Liver (tissue), 9 donors: ENCODE data around the gene RNF10. TPM values are rescaled to one million over a fixed set of nuclear protein-coding genes. Genes with fewer than 3 reads are reported as not detected.

Source experiments
- DNase-seq: peaks from one replicate; pipeline ENCODE4 v3.0.0-alpha.2; 2017; ENCODE audit warnings: low spot score
- H3K27ac ChIP-seq, 2 donors: one replicate each; pipeline ENCODE4 v1.7.0; 2013; ENCODE audit warnings: inconsistent platforms in 2 of 2, low read length in 2 of 2, control low read depth in 1 of 2, low read depth in 1 of 2, mild to moderate bottlenecking in 1 of 2
- H3K27me3 ChIP-seq, 4 donors: one replicate each; pipeline versions ENCODE4 v1.6.1 to v1.7.0; 2013; ENCODE audit warnings: low read length in 3 of 4, inconsistent platforms in 1 of 4, mild to moderate bottlenecking in 1 of 4, moderate library complexity in 1 of 4; ENCODE audit not compliant: control insufficient read depth in 4 of 4, insufficient read depth in 4 of 4
- H3K36me3 ChIP-seq, 4 donors: one replicate each; pipeline versions ENCODE4 v1.6.1 to v1.7.0; 2013; ENCODE audit warnings: low read length in 3 of 4, mild to moderate bottlenecking in 3 of 4, low read depth in 1 of 4, moderate library complexity in 1 of 4; ENCODE audit not compliant: control insufficient read depth in 4 of 4, insufficient read depth in 3 of 4
- H3K4me1 ChIP-seq, 4 donors: one replicate each; pipeline versions ENCODE4 v1.6.1 to v1.7.0; 2013; ENCODE audit warnings: low read length in 3 of 4, mild to moderate bottlenecking in 3 of 4, moderate library complexity in 1 of 4; ENCODE audit not compliant: control insufficient read depth in 4 of 4, insufficient read depth in 4 of 4
- H3K4me3 ChIP-seq, 3 donors: one replicate each; pipeline versions ENCODE4 v1.6.1 to v1.7.0; 2013; ENCODE audit warnings: low read length in 3 of 3, control low read depth in 1 of 3, low read depth in 1 of 3, mild to moderate bottlenecking in 1 of 3
- H3K9ac ChIP-seq, 2 donors: one replicate each; pipeline ENCODE4 v1.7.0; 2013; ENCODE audit warnings: low read length in 2 of 2, mild to moderate bottlenecking in 2 of 2, moderate library complexity in 2 of 2, control low read depth in 1 of 2, low read depth in 1 of 2
- H3K9me3 ChIP-seq, 4 donors: one replicate each; pipeline versions ENCODE4 v1.6.1 to v1.7.0; 2013; ENCODE audit warnings: low read length in 3 of 4; ENCODE audit not compliant: control insufficient read depth in 4 of 4
- ATF3 ChIP-seq: IDR thresholded peaks from 2 replicates; pipeline ENCODE4 v1.6.1; 2016; ENCODE audit warnings: antibody characterized with exemption
- CTCF ChIP-seq: fragments of 150-350 bp; IDR thresholded peaks from 2 replicates; pipeline ENCODE4 v1.5.1; 2017; ENCODE audit warnings: improper control_type of control experiment, low read depth, low read length; ENCODE audit not compliant: missing input control
- EGR1 ChIP-seq, 2 donors: IDR thresholded peaks; 2 replicates each; pipeline ENCODE4 v1.6.1; 2016 to 2018; ENCODE audit warnings: antibody characterized with exemption in 2 of 2, low read depth in 2 of 2
- FOXA1 ChIP-seq: IDR thresholded peaks from 2 replicates; pipeline ENCODE4 v1.6.1; 2016; ENCODE audit warnings: antibody characterized with exemption
- FOXA2 ChIP-seq: IDR thresholded peaks from 2 replicates; pipeline ENCODE4 v1.6.1; 2016; ENCODE audit warnings: antibody characterized with exemption
- GABPA ChIP-seq, 2 donors: IDR thresholded peaks in 1 of 2; conservative IDR thresholded peaks in 1 of 2; 2 replicates each; pipeline ENCODE4 v1.6.1; 2016; ENCODE audit warnings: antibody characterized with exemption in 2 of 2, mild to moderate bottlenecking in 1 of 2, moderate library complexity in 1 of 2
- HNF4A ChIP-seq, 2 donors: conservative IDR thresholded peaks; 2 replicates each; pipeline ENCODE4 v1.6.1; 2016; ENCODE audit warnings: antibody characterized with exemption in 2 of 2, mild to moderate bottlenecking in 2 of 2
- HNF4G ChIP-seq: IDR thresholded peaks from 2 replicates; pipeline ENCODE4 v1.6.1; 2016; ENCODE audit warnings: antibody characterized with exemption
- JUND ChIP-seq, 2 donors: IDR thresholded peaks; 2 replicates each; pipeline ENCODE4 v1.6.1; 2016; ENCODE audit warnings: antibody characterized with exemption in 2 of 2
- MAX ChIP-seq: IDR thresholded peaks from 2 replicates; pipeline ENCODE4 v1.6.1; 2016; ENCODE audit warnings: antibody characterized with exemption
- NR2F2 ChIP-seq: IDR thresholded peaks from 2 replicates; pipeline ENCODE4 v1.6.1; 2016; ENCODE audit warnings: antibody characterized with exemption
- RAD21 ChIP-seq, 2 donors: IDR thresholded peaks; 2 replicates each; pipeline ENCODE4 v1.6.1; 2016; ENCODE audit warnings: antibody characterized with exemption in 2 of 2, mild to moderate bottlenecking in 2 of 2
- REST ChIP-seq: IDR thresholded peaks from 2 replicates; pipeline ENCODE4 v1.6.1; 2016; ENCODE audit warnings: antibody characterized with exemption, mild to moderate bottlenecking
- RXRA ChIP-seq, 2 donors: IDR thresholded peaks; 2 replicates each; pipeline ENCODE4 v1.6.1; 2017 to 2018; ENCODE audit warnings: antibody characterized with exemption in 2 of 2, mild to moderate bottlenecking in 1 of 2
- SP1 ChIP-seq: IDR thresholded peaks from 2 replicates; pipeline ENCODE4 v1.6.1; 2018; ENCODE audit warnings: antibody characterized with exemption, mild to moderate bottlenecking
- TAF1 ChIP-seq: conservative IDR thresholded peaks from 2 replicates; pipeline ENCODE4 v1.6.1; 2016; ENCODE audit warnings: antibody characterized with exemption, mild to moderate bottlenecking
- YY1 ChIP-seq: IDR thresholded peaks from 2 replicates; pipeline ENCODE4 v1.6.1; 2016; ENCODE audit warnings: antibody characterized with exemption, mild to moderate bottlenecking
- ZBTB33 ChIP-seq: IDR thresholded peaks from 2 replicates; pipeline ENCODE4 v1.6.1; 2016; ENCODE audit warnings: antibody characterized with exemption
- WGBS: extraction: QIAGEN DNeasy Blood & Tissue Kit; methylation state at CpG from one replicate; pipeline ENCODE4 v1.1.7; 2013; 5-methylcytosine and 5-hydroxymethylcytosine counted together
- polyA plus RNA-seq, 2 donors: library from polyadenylated mRNA; stranded (reverse) in 1 of 2; unstranded in 1 of 2; fragments of 200-250 nt in 1 of 2; fragments of >200 nt in 1 of 2; fragmentation: Nextera tagmentation in 1 of 2; extraction: Ambion mirVana in 1 of 2; gene quantifications; one replicate each; pipeline versions ENCODE4 v1.2.1 to v1.2.3, GENCODE V29; 2013 to 2015
- total RNA-seq, 2 donors: library from RNA; depleted of rRNA; stranded (reverse); fragments of >200 nt; gene quantifications; one replicate each; pipeline ENCODE4 v1.2.3, GENCODE V29; 2014
- donor health status: healthy.
- donor health status: healthy.
- donor health status: healthy.
- donor health status: healthy.
- donor health status: healthy.

Gene RNF10
- total and polyA plus RNA-seq, 4 donors: 48.0 to 157 (median 75.6) TPM

GRCh38 chr12:120528861-120529525 is 5.2 kb upstream of the RNF10 start, which contains the start of gene COQ5:
TSS of gene COQ5 (minus strand) at chr12:120529158. CDS start at chr12:120529141, 17 bp downstream.
- TF ChIP-seq EGR1 (IDR thresholded peaks at IDR 0.05; ENCODE audit: low read depth in 2 of 2) (peak in 1 of 2 donors; percentile 49), CTCF (no peak), MAX (peak; percentile 41), FOXA1 (no peak), TAF1 (peak; percentile 80), JUND (IDR thresholded peaks at IDR 0.05) (peak; percentile 48 to 58), YY1 (peak; percentile 99), ATF3 (peak; percentile 92), RAD21 (IDR thresholded peaks at IDR 0.05) (peak in 1 of 2 donors; percentile 11), FOXA2 (no peak), GABPA (IDR thresholded peaks at IDR 0.05 in 1 of 2, conservative IDR thresholded peaks at IDR 0.05 in 1 of 2) (peak in 1 of 2 donors; percentile 49), HNF4G (peak; percentile 61), RXRA (IDR thresholded peaks at IDR 0.05) (peak; percentile 87 to 88), HNF4A (conservative IDR thresholded peaks at IDR 0.05) (peak; percentile 74 to 77), ZBTB33 (peak; percentile 92), NR2F2 (peak; percentile 92), REST (peak; percentile 84), SP1 (peak; percentile 67)
- under 1% methylated on average over 38 of the region's 38 CpGs for WGBS
- peak within 1 kb of the TSS; percentile 84 to 95 for H3K9ac ChIP-seq
- no peaks in the 10 kb centered on the region for H3K9me3 ChIP-seq
- peak within 1 kb of the TSS; percentile 73 to 84 (median 77) for H3K4me3 ChIP-seq
- H3K27ac ChIP-seq: peak within 1 kb of the TSS; percentile 96 to 99
- peaks cover 2 to 12% (median 5%) of the 10 kb centered on the region in 4 donors for H3K4me1 ChIP-seq
- H3K27me3 ChIP-seq: no peaks in the 10 kb centered on the region
- DNase-seq: peak; percentile 88
- no peaks in the 10 kb centered on the region for H3K36me3 ChIP-seq
